GM23248 (cell line): Measurements from ENCODE around the gene CD83. TPM values are rescaled to one million over a fixed set of nuclear protein-coding genes. Genes with fewer than 3 reads are reported as not detected.

ENCODE experiments used
- DNase-seq: peaks from one replicate; pipeline ENCODE4 v3.0.0-alpha.2; 2015
- H2AFZ ChIP-seq: fragments of 200-600 bp; sonication (generic); 2 replicates; pipeline ENCODE4 v1.6.1; 2016; ENCODE audit warnings: antibody characterized with exemption
- H3F3A ChIP-seq: fragments of 200-600 bp; sonication (generic); 2 replicates; pipeline ENCODE4 v1.6.1; 2016; ENCODE audit warnings: mild to moderate bottlenecking, antibody characterized with exemption, mixed run types; ENCODE audit not compliant: insufficient read depth
- H3K27ac ChIP-seq: fragments of 200-600 bp; sonication (generic); 2 replicates; pipeline ENCODE4 v1.5.1; 2016; ENCODE audit warnings: mild to moderate bottlenecking
- H3K27me3 ChIP-seq: fragments of 200-600 bp; sonication (generic); replicated peaks from 2 replicates; pipeline ENCODE4 v1.6.1; 2016; ENCODE audit warnings: mild to moderate bottlenecking; ENCODE audit not compliant: insufficient read depth
- H3K36me3 ChIP-seq: fragments of 200-600 bp; sonication (generic); 2 replicates; pipeline ENCODE4 v1.6.1; 2016; ENCODE audit warnings: low read depth, mild to moderate bottlenecking
- H3K4me1 ChIP-seq: fragments of 200-600 bp; sonication (generic); 2 replicates; pipeline ENCODE4 v1.6.1; 2016; ENCODE audit warnings: mild to moderate bottlenecking; ENCODE audit not compliant: insufficient read depth
- H3K4me2 ChIP-seq: fragments of 200-600 bp; sonication (generic); one replicate; pipeline ENCODE4 v1.6.1; 2016; ENCODE audit warnings: mild to moderate bottlenecking; ENCODE audit not compliant: unreplicated experiment
- H3K4me3 ChIP-seq: fragments of 200-600 bp; sonication (generic); 2 replicates; pipeline ENCODE4 v1.5.1; 2016; ENCODE audit warnings: mild to moderate bottlenecking
- H3K79me2 ChIP-seq: fragments of 200-600 bp; sonication (generic); 2 replicates; pipeline ENCODE4 v1.6.1; 2016; ENCODE audit warnings: mild to moderate bottlenecking; ENCODE audit not compliant: insufficient read depth
- H3K9ac ChIP-seq: fragments of 200-600 bp; sonication (generic); 2 replicates; pipeline ENCODE4 v1.6.1; 2016; ENCODE audit warnings: mild to moderate bottlenecking
- H3K9me2 ChIP-seq: fragments of 200-600 bp; sonication (generic); 2 replicates; pipeline ENCODE4 v1.6.1; 2016; ENCODE audit warnings: mixed run types, mild to moderate bottlenecking, moderate library complexity; ENCODE audit not compliant: insufficient read depth
- H3K9me3 ChIP-seq: fragments of 200-600 bp; sonication (generic); one replicate; pipeline ENCODE4 v1.6.1; 2017; ENCODE audit warnings: low read depth
- H4K20me1 ChIP-seq: fragments of 200-600 bp; sonication (generic); 2 replicates; pipeline ENCODE4 v1.6.0; 2016; ENCODE audit not compliant: insufficient read depth
- EZH2 ChIP-seq: fragments of 200-600 bp; sonication (generic); IDR thresholded peaks from 2 replicates; pipeline ENCODE4 v1.6.1; 2018; ENCODE audit warnings: antibody characterized with exemption, mild to moderate bottlenecking; ENCODE audit not compliant: insufficient read depth, poor library complexity, severe bottlenecking
- EZH2phosphoT487 ChIP-seq: fragments of 200-600 bp; sonication (generic); IDR thresholded peaks from 2 replicates; pipeline ENCODE4 v1.6.1; 2018; ENCODE audit warnings: antibody characterized with exemption, moderate library complexity, mild to moderate bottlenecking, low read depth; ENCODE audit not compliant: insufficient read depth
- WGBS, 2 experiments: methylation state at CpG; one replicate each; pipeline ENCODE4 v1.1.6; 2015 to 2017; ENCODE audit warnings: low lambda C conversion rate in 2 of 2, low coverage in 1 of 2; ENCODE audit errors: missing lambda C conversion rate in 2 of 2; 5-methylcytosine and 5-hydroxymethylcytosine counted together
- in situ Hi-C: fragments of 300-500 bp; cut with MboI; formaldehyde crosslinking; loops from 2 replicates; pipeline ENCODE4 v1.15.0; 2020
- polyA plus RNA-seq: library from polyadenylated mRNA; unstranded; fragments of >200 nt; fragmentation: Nextera tagmentation; extraction: Ambion mirVana; gene quantifications from 2 replicates; pipeline ENCODE4 v1.2.1, GENCODE V29; 2016
- total RNA-seq: library from RNA; depleted of rRNA; stranded (reverse); fragments of >200 nt; shearing (Covaris generic); gene quantifications from 2 replicates; pipeline ENCODE4 v1.2.3, GENCODE V29; 2014

CD83 gene
- total and polyA plus RNA-seq, 2 experiments from 2014 or later: 1.2 to 1.5 TPM

GRCh38 chr6:14088600-14089192 lies 28.9 kb upstream of the CD83 start:
- in situ Hi-C loops: no loop called here

GRCh38 chr6:14089224-14089623 lies 28.3 kb upstream of the CD83 start:
- no peak overlapping the region for H2AFZ ChIP-seq
- WGBS, 2 experiments: 82 to 87% methylated on average over 6 to 7 of the region's 7 CpGs
- no peaks in the 10 kb centered on the region for H3F3A ChIP-seq
- no peaks in the 10 kb centered on the region for H3K9me2 ChIP-seq
- no peak overlapping the region for H3K4me3 ChIP-seq
- H3K27me3 ChIP-seq: peaks cover 44% of the 10 kb centered on the region
- no peaks in the 10 kb centered on the region for H3K36me3 ChIP-seq
- TF ChIP-seq EZH2phosphoT487 (no peak), EZH2 (no peak)
- H4K20me1 ChIP-seq: no peaks in the 10 kb centered on the region
- no peak overlapping the region for H3K27ac ChIP-seq
- in situ Hi-C loops: no loop called here
- H3K9ac ChIP-seq: no peak overlapping the region
- no peaks in the 10 kb centered on the region for H3K79me2 ChIP-seq
- H3K4me1 ChIP-seq: no peaks in the 10 kb centered on the region
- no peaks in the 10 kb centered on the region for H3K9me3 ChIP-seq
- no peak for DNase-seq
- H3K4me2 ChIP-seq: no peak overlapping the region

More at GRCh38 chr6:14088600-14089192, 28.9 kb upstream of the CD83 start:
- TF ChIP-seq EZH2: no peak
- no peak for TF ChIP-seq EZH2phosphoT487
- Histone ChIP-seq H2AFZ (no peak overlapping the region), H4K20me1 (no peaks in the 10 kb centered on the region), H3K4me3 (no peak overlapping the region), H3K27me3 (peaks cover 44% of the 10 kb centered on the region), H3K36me3 (no peaks in the 10 kb centered on the region), H3K79me2 (no peaks in the 10 kb centered on the region), H3K4me1 (no peaks in the 10 kb centered on the region), H3K9me2 (no peaks in the 10 kb centered on the region), H3K9me3 (no peaks in the 10 kb centered on the region), H3K4me2 (no peak overlapping the region), H3F3A (no peaks in the 10 kb centered on the region), H3K9ac (no peak overlapping the region), H3K27ac (no peak overlapping the region)
- 44 to 50% methylated on average over 4 of the region's 4 CpGs for WGBS, 2 experiments
- DNase-seq: no peak

- 57% methylated on average over 4 of the region's 4 CpGs for WGBS, 2 experiments
- no peaks in the 10 kb centered on the region for H3K4me1 ChIP-seq
- no peak overlapping the region for H3K4me3 ChIP-seq
- TF ChIP-seq EZH2phosphoT487 (no peak), EZH2 (no peak)
- H3K27ac ChIP-seq: no peak overlapping the region
- H2AFZ ChIP-seq: no peak overlapping the region
- H3K9me3 ChIP-seq: no peaks in the 10 kb centered on the region
- in situ Hi-C loops: no loop called here
- H3K79me2 ChIP-seq: no peaks in the 10 kb centered on the region
- no peaks in the 10 kb centered on the region for H3K9me2 ChIP-seq
- peaks cover 38% of the 10 kb centered on the region for H3K27me3 ChIP-seq
- no peak for DNase-seq
- no peaks in the 10 kb centered on the region for H4K20me1 ChIP-seq
- no peak overlapping the region for H3K9ac ChIP-seq
- no peak overlapping the region for H3K4me2 ChIP-seq
- H3F3A ChIP-seq: no peaks in the 10 kb centered on the region
- no peaks in the 10 kb centered on the region for H3K36me3 ChIP-seq
Measured at GRCh38 chr6:14091339-14091978, 26.1 kb upstream of the CD83 start.

GRCh38 chr6:14092316-14092715 lies 25.3 kb upstream of the CD83 start:
- Histone ChIP-seq H4K20me1 (no peaks in the 10 kb centered on the region), H3K27ac (no peak overlapping the region), H3K9me2 (no peaks in the 10 kb centered on the region), H3F3A (no peaks in the 10 kb centered on the region), H3K4me1 (no peaks in the 10 kb centered on the region), H3K9me3 (no peaks in the 10 kb centered on the region), H3K9ac (no peak overlapping the region), H3K79me2 (no peaks in the 10 kb centered on the region), H3K27me3 (peaks cover 38% of the 10 kb centered on the region), H3K4me2 (no peak overlapping the region), H3K36me3 (no peaks in the 10 kb centered on the region), H2AFZ (no peak overlapping the region), H3K4me3 (no peak overlapping the region)
- WGBS, 2 experiments: 69 to 74% methylated on average over 3 of the region's 3 CpGs
- in situ Hi-C loops: no loop called here
- no peak for DNase-seq
- TF ChIP-seq EZH2phosphoT487 (no peak), EZH2 (no peak)
